OCI-M1 (cell line): ENCODE measurements around the gene SMARCA2.

Experiments used
- DNase-seq: peaks from one replicate; lab custom pipeline; 2025; lab: John Stamatoyannopoulos, UW

The SMARCA2 gene

DNA sequence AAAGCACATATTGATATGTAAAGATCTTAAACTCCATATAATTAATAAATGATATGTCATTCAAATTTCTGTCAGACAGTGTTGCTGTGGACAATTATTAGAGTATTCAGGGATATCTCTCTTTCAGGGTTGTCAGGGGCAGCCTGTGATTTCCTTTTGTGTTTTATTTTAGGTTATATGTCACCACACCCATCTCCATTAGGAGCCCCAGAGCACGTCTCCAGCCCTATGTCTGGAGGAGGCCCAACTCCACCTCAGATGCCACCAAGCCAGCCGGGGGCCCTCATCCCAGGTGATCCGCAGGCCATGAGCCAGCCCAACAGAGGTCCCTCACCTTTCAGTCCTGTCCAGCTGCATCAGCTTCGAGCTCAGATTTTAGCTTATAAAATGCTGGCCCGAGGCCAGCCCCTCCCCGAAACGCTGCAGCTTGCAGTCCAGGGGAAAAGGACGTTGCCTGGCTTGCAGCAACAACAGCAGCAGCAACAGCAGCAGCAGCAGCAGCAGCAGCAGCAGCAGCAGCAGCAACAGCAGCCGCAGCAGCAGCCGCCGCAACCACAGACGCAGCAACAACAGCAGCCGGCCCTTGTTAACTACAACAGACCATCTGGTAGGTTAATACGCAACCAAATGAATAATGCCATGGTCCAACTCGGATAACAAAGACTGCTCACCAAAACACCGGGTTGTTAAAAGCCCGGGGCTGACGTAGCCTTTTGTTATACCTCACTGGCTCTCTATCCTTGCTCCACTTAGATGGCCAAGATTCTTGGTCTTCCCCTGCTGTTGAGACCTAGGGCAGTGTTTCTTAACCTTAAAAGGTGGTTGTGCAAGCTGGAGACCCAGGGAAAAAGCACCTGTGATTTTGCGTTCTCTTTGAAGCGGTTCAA, 24.4 kb downstream of the SMARCA2 start:
- DNase-seq, result no peak

DNA sequence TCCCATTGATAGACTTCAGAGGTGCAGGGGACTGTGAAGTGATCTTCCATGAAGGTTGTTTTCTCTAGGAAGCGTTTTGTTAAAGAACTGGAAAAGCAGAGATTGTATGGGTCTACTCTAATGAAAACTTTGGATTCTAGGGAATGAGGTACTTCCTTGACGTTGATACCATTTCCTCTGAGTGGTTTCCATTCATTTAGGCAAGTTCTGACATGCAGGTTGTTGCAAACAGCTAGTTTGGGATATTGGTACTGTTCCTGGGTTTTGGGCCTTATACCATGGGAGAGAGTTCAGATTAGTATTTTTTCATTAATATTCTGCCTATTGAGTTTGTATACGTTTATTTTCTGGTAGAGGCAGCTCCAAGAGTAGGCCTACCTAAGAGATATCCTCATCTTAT, 25.7 kb downstream of the SMARCA2 start:
- DNase-seq, result no peak

- DNase-seq, result no peak
Observed at GRCh38 chr9:2041736-2042135, 26.6 kb downstream of the SMARCA2 start.

DNA sequence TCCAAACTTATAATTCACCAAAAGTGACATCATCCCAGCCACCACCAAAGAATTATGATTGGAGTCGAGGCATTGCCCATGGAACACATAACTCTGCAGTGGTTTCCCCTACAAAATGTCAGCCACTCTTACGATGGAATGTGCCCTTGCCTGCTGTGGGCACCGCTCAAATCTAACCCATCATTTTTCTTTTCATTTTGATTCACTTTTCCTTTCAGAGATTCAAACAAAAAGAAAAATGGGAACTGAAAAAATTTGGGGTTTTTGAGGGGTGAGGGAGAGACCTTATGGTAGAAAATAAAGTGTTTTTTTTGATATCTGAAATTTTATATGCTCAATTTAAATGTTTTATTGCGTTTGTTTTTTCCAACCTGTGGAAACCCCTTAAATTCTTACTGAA, 28.1 kb downstream of the SMARCA2 start:
- DNase-seq, result no peak

GRCh38 chr9:2043881-2044462, 28.8 kb downstream of the SMARCA2 start:
- DNase-seq, result no peak

DNA sequence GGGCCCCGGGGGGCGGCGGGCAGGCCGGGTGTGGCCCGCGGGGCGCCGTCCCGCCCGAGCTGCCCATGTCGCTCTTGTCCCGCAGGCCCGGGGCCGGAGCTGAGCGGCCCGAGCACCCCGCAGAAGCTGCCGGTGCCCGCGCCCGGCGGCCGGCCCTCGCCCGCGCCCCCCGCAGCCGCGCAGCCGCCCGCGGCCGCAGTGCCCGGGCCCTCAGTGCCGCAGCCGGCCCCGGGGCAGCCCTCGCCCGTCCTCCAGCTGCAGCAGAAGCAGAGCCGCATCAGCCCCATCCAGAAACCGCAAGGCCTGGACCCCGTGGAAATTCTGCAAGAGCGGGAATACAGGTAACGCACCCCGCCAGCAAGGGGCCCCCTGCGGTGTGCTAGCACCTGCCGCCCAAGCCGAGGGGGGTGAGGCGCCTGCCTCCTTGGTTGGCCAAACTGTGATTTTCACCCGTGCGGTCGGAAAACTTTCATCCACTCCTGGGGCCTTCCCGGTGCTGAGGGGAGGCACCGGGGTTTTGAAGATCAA, 32.1 kb downstream of the SMARCA2 start:
- no peak for DNase-seq

GRCh38 chr9:2047916-2048315, 32.8 kb downstream of the SMARCA2 start:
- DNase-seq, result no peak

DNA sequence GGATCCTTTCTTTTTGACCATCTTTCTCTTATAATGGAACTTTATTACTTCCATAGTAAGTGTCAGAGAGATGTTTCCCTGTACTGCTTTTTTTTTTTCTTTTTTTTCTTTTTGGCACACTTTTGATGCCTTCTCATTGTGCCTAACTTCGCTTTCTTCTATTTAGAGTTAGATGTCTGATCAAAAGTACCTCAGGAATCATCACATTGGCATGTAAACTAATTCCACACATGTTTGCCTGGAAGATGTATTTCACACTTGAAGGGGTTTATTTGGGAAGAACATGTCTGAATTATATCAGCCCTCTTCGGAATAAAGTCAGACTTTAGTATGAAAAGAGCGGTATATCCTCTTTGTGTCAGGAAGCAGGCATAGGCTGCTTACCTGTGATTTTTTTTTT, 35.1 kb downstream of the SMARCA2 start:
- no peak for DNase-seq

DNA sequence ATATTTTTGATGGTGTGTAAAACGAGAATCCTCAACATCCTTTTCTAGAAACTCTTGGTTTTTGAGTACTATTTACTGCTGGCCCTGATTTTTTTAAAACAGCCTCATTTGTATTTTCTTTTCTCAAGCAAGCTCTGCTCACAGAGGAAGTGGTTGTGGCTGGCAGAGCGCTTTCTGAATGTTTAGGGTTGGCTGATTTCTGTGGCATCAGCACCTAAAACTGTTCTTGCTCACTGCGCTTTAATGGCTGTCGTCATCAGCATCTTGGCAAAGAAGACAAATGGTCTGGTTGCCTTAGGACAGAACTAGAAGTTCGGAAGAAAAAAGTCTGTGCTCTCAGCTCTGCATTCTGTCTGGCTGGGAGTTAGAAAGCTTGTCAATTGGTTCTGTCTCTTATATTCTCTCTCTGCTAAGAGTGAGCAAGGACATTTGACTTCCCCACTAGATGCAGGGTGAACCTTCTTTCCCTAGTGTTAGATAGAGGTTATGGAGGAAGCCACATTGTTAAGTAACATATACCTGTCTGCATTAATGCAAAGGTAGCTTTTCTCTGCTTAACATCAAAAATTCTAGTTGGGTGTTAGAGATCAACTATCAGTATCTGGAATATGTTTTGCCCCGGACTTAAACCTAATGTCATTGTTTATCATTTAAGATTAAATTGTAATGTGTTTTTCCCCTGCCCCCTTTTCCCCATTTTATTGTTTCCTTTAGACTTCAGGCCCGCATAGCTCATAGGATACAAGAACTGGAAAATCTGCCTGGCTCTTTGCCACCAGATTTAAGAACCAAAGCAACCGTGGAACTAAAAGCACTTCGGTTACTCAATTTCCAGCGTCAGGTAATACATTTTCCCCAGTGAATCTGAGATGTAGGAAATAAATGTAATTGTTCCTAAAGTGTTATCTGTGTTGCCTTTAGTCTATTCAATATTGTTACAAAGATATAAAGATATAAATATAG, 39.0 kb downstream of the SMARCA2 start:
- no peak for DNase-seq

DNA sequence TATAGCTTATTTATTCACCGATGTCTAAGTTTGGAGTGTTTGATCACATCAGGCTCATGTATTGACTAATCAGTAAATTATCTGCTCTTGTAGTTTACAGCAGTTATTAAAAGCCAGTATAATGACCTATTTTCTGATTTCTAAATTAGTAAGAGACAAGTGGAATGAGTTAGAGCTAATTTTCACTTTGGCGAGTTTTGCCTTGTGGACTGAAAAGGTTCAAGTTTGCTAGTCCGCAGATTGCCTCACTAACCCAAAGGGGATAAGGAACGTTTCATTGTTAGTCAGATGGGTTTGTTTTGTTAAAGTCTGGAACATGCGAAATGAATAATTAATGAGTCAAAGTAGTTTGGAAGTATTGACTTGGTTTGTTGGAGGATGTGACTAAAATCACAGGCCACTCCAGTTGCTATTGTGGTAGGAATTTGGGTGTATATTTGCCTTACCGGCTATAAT, 40.1 kb downstream of the SMARCA2 start:
- no peak for DNase-seq

DNA sequence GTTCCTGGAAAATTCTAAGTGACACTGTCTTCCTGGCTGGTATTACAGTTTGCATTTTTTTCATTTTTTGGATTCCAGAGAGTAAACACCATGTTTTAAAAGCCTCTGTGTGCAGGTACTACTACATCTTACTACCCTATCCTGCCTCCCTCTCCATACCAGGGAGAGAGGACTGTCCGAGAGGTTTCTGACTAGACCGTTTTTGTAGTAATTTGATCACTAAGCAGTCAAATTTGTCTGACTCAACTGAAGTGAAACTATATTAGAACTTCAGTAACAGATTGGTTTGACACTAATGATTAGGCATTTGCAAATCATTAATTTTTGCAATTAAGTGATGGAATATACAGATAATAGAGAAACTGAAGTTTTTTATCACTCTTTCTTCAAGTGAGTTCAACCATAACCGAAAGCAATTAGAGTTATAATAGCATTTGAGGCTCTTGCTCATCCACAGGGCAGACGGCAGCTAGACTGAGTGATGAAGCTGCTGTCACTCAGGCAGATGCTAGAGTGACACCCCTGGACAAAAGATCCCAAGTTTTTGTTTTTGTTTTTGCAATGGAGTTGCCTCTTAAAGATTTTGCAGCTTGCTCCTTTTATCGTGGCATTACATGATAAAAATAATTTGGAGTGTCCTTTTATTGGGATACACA, 44.3 kb downstream of the SMARCA2 start:
- DNase-seq, result no peak

GRCh38 chr9:2060424-2060823, 45.3 kb downstream of the SMARCA2 start:
- DNase-seq, result no peak

DNA sequence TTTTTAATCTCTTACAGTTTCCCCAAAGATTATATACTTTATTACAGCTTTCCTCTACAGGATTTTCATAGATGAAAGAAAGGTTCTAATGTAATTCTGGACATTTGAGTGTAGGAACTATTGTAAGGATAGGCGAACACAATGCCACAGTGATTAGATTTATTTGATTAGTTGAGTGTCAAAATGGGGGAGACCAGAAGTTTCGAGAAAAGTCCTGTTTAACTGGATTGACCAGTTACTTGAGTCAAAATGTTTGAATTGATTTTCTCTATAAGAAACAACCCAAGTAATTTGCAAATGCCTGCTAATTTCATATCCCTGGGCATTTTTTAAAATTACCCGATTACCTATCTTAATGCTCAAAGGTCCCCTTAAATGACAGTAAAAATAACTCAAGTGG, 50.6 kb downstream of the SMARCA2 start:
- no peak for DNase-seq

- peak; percentile 0 for DNase-seq
Observed at GRCh38 chr9:2066312-2067273, 51.4 kb downstream of the SMARCA2 start.

DNA sequence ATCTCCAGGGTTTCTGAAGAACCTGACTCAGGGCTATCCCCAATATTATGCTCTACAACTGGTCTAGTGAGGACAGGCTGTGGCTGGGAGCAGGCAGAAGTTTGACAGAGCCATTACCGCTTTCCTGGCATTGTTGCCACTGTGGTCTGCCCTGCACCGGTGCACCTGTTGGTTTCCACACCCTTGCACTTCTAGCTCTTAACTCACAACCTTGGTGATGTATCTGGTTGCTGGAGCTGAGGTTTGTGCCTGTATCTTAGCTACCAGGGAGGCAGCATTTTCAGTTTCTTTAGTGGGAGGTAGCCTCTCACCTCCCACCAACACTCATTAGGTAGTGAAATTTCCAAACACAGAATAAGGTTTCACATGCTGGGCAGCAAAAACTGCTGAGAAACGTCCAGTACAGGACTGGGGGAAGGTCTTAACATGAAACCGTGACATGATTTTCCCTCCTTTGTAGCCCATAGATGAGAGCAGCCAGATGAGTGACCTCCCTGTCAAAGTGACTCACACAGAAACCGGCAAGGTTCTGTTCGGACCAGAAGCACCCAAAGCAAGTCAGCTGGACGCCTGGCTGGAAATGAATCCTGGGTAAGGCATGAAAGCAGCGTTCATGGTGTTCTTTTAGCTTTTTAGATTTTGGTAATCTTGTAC, 57.7 kb downstream of the SMARCA2 start:
- no peak for DNase-seq

GRCh38 chr9:2082772-2083171, 67.6 kb downstream of the SMARCA2 start:
- no peak for DNase-seq

DNA sequence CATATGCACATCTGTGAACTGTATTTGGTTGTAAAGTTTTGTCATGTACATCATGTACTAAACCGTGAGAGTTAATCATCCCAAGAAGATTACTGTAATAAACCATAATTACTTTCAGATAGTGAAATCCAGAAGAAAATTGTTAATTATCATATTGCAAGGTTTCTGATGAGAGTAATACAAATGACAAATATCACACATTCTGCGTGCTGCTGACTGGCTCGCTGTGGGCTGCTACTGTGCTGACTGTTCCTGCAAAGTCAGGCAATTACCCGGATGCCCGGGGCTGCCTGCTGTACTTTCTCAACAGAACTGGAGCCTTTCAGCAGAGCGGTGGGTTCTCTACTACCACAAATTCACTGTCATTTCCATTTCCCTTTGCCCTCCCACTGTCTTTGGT, 68.3 kb downstream of the SMARCA2 start:
- DNase-seq, result no peak

GRCh38 chr9:2085716-2086115, 70.6 kb downstream of the SMARCA2 start:
- DNase-seq, result no peak

- no peak for DNase-seq
Observed at GRCh38 chr9:2086116-2086515, 71.0 kb downstream of the SMARCA2 start.

DNA sequence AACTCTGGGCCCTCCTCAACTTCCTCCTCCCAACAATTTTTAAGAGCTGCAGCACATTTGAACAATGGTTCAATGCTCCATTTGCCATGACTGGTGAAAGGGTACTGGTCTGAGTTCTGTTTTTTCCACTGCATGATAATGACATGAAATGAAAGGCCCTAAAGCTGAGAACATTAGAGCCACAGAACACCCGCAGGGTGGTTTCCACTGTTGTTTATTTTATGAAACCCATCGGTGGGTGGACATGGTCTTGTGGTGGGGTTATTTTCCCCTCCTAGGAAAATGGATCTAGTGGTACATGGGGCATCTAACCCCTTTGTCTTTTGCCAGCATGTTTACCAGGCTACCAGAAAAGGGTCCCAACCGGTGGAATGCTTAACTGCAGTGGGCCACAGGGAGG, 71.8 kb downstream of the SMARCA2 start:
- DNase-seq, result no peak
